OCI-LY7 (cell line): ENCODE results near the gene DUOX2.

Source experiments
- EZH2phosphoT487 ChIP-seq: fragments of 200-600 bp; sonication (generic); IDR thresholded peaks from 2 replicates; pipeline ENCODE4 v1.6.1; 2018; ENCODE audit warnings: low read depth, borderline replicate concordance, mild to moderate bottlenecking, mixed run types, antibody characterized with exemption, low read length, moderate library complexity, mixed read lengths
- TF ChIP-seq, protein P1 (sequence below): fragments of 200-600 bp; sonication (generic); conservative IDR thresholded peaks from 2 replicates; pipeline ENCODE4 v1.5.1; 2014; ENCODE audit warnings: mild to moderate bottlenecking, antibody characterized with exemption, low read length, moderate library complexity, mixed read lengths

GRCh38 chr15:45139770-45140169 lies 25.8 kb upstream of the DUOX2 start:
- TF ChIP-seq, protein P1, sequence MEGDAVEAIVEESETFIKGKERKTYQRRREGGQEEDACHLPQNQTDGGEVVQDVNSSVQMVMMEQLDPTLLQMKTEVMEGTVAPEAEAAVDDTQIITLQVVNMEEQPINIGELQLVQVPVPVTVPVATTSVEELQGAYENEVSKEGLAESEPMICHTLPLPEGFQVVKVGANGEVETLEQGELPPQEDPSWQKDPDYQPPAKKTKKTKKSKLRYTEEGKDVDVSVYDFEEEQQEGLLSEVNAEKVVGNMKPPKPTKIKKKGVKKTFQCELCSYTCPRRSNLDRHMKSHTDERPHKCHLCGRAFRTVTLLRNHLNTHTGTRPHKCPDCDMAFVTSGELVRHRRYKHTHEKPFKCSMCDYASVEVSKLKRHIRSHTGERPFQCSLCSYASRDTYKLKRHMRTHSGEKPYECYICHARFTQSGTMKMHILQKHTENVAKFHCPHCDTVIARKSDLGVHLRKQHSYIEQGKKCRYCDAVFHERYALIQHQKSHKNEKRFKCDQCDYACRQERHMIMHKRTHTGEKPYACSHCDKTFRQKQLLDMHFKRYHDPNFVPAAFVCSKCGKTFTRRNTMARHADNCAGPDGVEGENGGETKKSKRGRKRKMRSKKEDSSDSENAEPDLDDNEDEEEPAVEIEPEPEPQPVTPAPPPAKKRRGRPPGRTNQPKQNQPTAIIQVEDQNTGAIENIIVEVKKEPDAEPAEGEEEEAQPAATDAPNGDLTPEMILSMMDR = no peak
- TF ChIP-seq EZH2phosphoT487 = no peak
